Astrocyte (in vitro differentiated cells and primary cell): Measurements from ENCODE around the gene CLIC6. TPM values are rescaled to one million over a fixed set of nuclear protein-coding genes. Genes with fewer than 3 reads are reported as not detected.

Experiments used
- DNase-seq: peaks from one replicate; pipeline ENCODE4 v3.0.0-alpha.2; 2010; ENCODE audit warnings: low read depth
- FAIRE-seq: peaks from 2 replicates; lab custom pipeline; 2011; peaks lifted over from hg19 to GRCh38; lab: Jason Lieb, UNC
- H2AFZ ChIP-seq: 2 replicates; pipeline ENCODE4 v1.6.0; 2012; ENCODE audit warnings: low read depth, low read length, inconsistent platforms
- H3K27ac ChIP-seq: 2 replicates; pipeline ENCODE4 v1.5.1; 2011; ENCODE audit warnings: low read depth, low read length, inconsistent platforms
- H3K27me3 ChIP-seq: 2 replicates; pipeline ENCODE4 v1.6.0; 2011; ENCODE audit warnings: low read length, inconsistent platforms; ENCODE audit not compliant: insufficient read depth
- H3K36me3 ChIP-seq: 2 replicates; pipeline ENCODE4 v1.5.1; 2011; ENCODE audit warnings: low read length, inconsistent platforms; ENCODE audit not compliant: insufficient read depth
- H3K4me1 ChIP-seq: 2 replicates; pipeline ENCODE4 v1.5.1; 2011; ENCODE audit warnings: low read length, inconsistent platforms; ENCODE audit not compliant: insufficient read depth
- H3K4me2 ChIP-seq: 2 replicates; pipeline ENCODE4 v1.6.0; 2012; ENCODE audit warnings: low read length, inconsistent platforms
- H3K4me3 ChIP-seq: 2 replicates; pipeline ENCODE4 v1.5.1; 2011; ENCODE audit warnings: low read depth, mild to moderate bottlenecking, low read length, inconsistent platforms; ENCODE audit not compliant: insufficient read depth
- H3K79me2 ChIP-seq: 2 replicates; pipeline ENCODE4 v1.6.0; 2012; ENCODE audit warnings: mild to moderate bottlenecking, low read length, inconsistent platforms; ENCODE audit not compliant: insufficient read depth
- H3K9ac ChIP-seq: 2 replicates; pipeline ENCODE4 v1.6.0; 2012; ENCODE audit warnings: mild to moderate bottlenecking, low read length, inconsistent platforms
- H3K9me3 ChIP-seq: 2 replicates; pipeline ENCODE4 v1.5.1; 2012; ENCODE audit warnings: low read depth, mild to moderate bottlenecking, low read length, inconsistent platforms; ENCODE audit not compliant: insufficient read depth
- H4K20me1 ChIP-seq: 2 replicates; pipeline ENCODE4 v1.6.0; 2012; ENCODE audit warnings: low read length, inconsistent platforms; ENCODE audit not compliant: insufficient read depth
- H3K27ac Mint-ChIP-seq: one replicate; pipeline ENCODE4 v1.8.0; 2021; ENCODE audit warnings: mild to moderate bottlenecking, mixed read lengths; ENCODE audit not compliant: unreplicated experiment
- H3K27me3 Mint-ChIP-seq: one replicate; pipeline ENCODE4 v1.8.0; 2021; ENCODE audit warnings: low read depth, mixed read lengths; ENCODE audit not compliant: unreplicated experiment
- H3K36me3 Mint-ChIP-seq: one replicate; pipeline ENCODE4 v1.8.0; 2021; ENCODE audit warnings: low read depth, mixed read lengths; ENCODE audit not compliant: unreplicated experiment
- H3K4me1 Mint-ChIP-seq: one replicate; pipeline ENCODE4 v1.8.0; 2021; ENCODE audit warnings: low read depth, mixed read lengths; ENCODE audit not compliant: unreplicated experiment
- H3K4me3 Mint-ChIP-seq: one replicate; pipeline ENCODE4 v1.8.0; 2021; ENCODE audit warnings: mild to moderate bottlenecking, moderate library complexity, mixed read lengths; ENCODE audit not compliant: unreplicated experiment
- H3K9me3 Mint-ChIP-seq: one replicate; pipeline ENCODE4 v1.8.0; 2021; ENCODE audit warnings: mild to moderate bottlenecking, mixed read lengths; ENCODE audit not compliant: unreplicated experiment
- CTCF ChIP-seq: IDR thresholded peaks from 2 replicates; pipeline ENCODE4 v1.5.1; 2011; ENCODE audit warnings: low read depth, mild to moderate bottlenecking, inconsistent platforms, low read length, moderate library complexity; ENCODE audit not compliant: insufficient read depth
- EZH2 ChIP-seq: IDR thresholded peaks from 2 replicates; pipeline ENCODE4 v1.6.1; 2012; ENCODE audit warnings: mild to moderate bottlenecking, low read length, inconsistent platforms; ENCODE audit not compliant: insufficient read depth
- total RNA-seq: library from RNA; stranded (reverse); gene quantifications from 2 replicates; pipeline ENCODE4 v1.2.1, GENCODE V29; 2021

The CLIC6 gene
- total RNA-seq, 1 donor from 2014 or later: 0.30 TPM

- no peak for FAIRE-seq
- H3K4me1 Mint-ChIP-seq: peaks cover 12% of the 10 kb centered on the region
- H3K27me3 ChIP-seq: peaks cover 2% of the 10 kb centered on the region
- H3K36me3 ChIP-seq: no peaks in the 10 kb centered on the region
- H3K36me3 Mint-ChIP-seq: peaks cover under 1% of the 10 kb centered on the region
- H3K27ac Mint-ChIP-seq: no peak overlapping the region
- H3K27ac ChIP-seq: no peak overlapping the region
- H3K79me2 ChIP-seq: no peaks in the 10 kb centered on the region
- TF ChIP-seq CTCF: no peak
- TF ChIP-seq EZH2: no peak
- H3K27me3 Mint-ChIP-seq: no peaks in the 10 kb centered on the region
- no peak overlapping the region for H3K4me3 Mint-ChIP-seq
- no peak overlapping the region for H3K4me2 ChIP-seq
- H2AFZ ChIP-seq: no peak overlapping the region
- H3K4me1 ChIP-seq: no peaks in the 10 kb centered on the region
- no peaks in the 10 kb centered on the region for H3K9me3 ChIP-seq
- H3K4me3 ChIP-seq: no peak overlapping the region
- no peak for DNase-seq
- no peaks in the 10 kb centered on the region for H4K20me1 ChIP-seq
- H3K9me3 Mint-ChIP-seq: peaks cover 8% of the 10 kb centered on the region
- no peak overlapping the region for H3K9ac ChIP-seq
Measured at GRCh38 chr21:34697826-34698225, 29.0 kb downstream of the CLIC6 start.

DNA sequence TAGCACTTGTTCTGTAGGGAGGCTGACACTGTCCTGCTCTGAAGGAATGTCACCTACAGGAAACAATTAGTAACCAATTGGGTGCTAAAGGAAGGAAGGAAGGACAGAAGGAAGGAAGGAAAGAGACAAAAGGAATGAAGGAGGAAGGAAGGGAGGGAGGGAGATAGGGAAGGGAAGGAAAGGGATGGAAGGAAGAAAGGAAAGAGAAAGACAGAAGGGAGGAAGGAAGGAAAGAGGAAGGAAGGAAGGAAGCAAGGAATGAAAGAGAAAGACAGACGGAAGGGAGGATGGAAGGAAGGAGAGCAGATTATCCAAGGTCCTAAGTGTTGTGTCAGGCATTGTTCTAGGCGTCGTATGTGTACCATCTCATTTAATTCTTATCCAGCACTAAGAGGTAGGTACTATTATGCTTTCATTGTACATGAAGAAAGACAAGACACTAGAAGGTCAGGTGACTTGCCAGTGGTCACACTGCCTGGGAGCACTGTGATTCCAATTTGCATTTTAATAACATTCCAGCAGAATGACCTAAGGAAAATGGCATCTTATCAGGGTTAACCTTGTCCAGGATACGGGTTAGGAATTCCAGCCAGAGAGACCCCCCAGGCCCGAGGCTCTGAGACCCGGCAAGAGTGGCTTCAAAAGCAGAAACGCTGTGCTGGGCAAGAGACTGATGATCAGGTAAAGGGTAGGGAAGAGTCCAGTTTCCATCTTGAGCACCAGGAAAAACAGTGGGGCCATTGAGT, 29.6 kb downstream of the CLIC6 start:
- no peak overlapping the region for H3K27ac ChIP-seq
- no peak overlapping the region for H3K4me3 ChIP-seq
- no peaks in the 10 kb centered on the region for H3K36me3 ChIP-seq
- no peak overlapping the region for H2AFZ ChIP-seq
- FAIRE-seq (no peak), DNase-seq (no peak)
- no peaks in the 10 kb centered on the region for H3K9me3 ChIP-seq
- H3K4me1 Mint-ChIP-seq: peaks cover 15% of the 10 kb centered on the region
- H3K27me3 Mint-ChIP-seq: no peaks in the 10 kb centered on the region
- no peaks in the 10 kb centered on the region for H3K79me2 ChIP-seq
- no peaks in the 10 kb centered on the region for H4K20me1 ChIP-seq
- H3K36me3 Mint-ChIP-seq: peaks cover 2% of the 10 kb centered on the region
- no peak overlapping the region for H3K27ac Mint-ChIP-seq
- no peaks in the 10 kb centered on the region for H3K4me1 ChIP-seq
- TF ChIP-seq CTCF (no peak), EZH2 (no peak)
- H3K4me3 Mint-ChIP-seq: no peak overlapping the region
- H3K27me3 ChIP-seq: no peaks in the 10 kb centered on the region
- no peak overlapping the region for H3K9ac ChIP-seq
- peaks cover 11% of the 10 kb centered on the region for H3K9me3 Mint-ChIP-seq
- H3K4me2 ChIP-seq: no peak overlapping the region

DNA sequence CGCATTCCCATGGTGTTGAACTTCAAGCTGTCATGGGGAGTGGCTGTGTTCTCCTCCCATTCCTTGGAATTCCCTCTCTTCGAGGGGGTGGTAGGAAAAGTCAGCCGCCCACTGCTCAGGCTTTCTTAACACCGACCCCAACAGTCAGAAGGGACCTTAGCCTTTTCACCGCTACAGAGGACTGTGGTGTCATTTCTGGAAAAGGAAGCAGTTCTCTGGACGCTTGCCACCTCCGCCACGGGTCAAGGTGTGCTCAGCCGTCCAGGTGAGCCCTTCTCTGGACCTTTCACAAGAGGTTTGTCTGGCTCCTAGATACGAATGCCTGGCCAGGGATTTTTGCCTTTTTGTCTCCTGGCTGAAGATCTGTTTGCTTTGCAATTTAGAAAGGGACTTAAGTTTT, 31.8 kb downstream of the CLIC6 start:
- Mint-ChIP-seq H3K27ac (no peak overlapping the region), H3K9me3 (peaks cover 7% of the 10 kb centered on the region), H3K4me1 (peaks cover 15% of the 10 kb centered on the region), H3K27me3 (peaks cover 3% of the 10 kb centered on the region), H3K4me3 (no peak overlapping the region), H3K36me3 (peaks cover 2% of the 10 kb centered on the region)
- Histone ChIP-seq H3K4me1 (no peaks in the 10 kb centered on the region), H4K20me1 (no peaks in the 10 kb centered on the region), H3K79me2 (no peaks in the 10 kb centered on the region), H3K4me3 (no peak overlapping the region), H3K9ac (no peak overlapping the region), H2AFZ (no peak overlapping the region), H3K9me3 (no peaks in the 10 kb centered on the region), H3K36me3 (no peaks in the 10 kb centered on the region), H3K4me2 (no peak overlapping the region), H3K27me3 (peaks cover 9% of the 10 kb centered on the region), H3K27ac (no peak overlapping the region)
- FAIRE-seq: no peak
- no peak for TF ChIP-seq EZH2
- no peak for TF ChIP-seq CTCF
- no peak for DNase-seq
